GM12891 (cell line): ENCODE data around the gene SLC1A2.

Source experiments
- PAX5 ChIP-seq: IDR thresholded peaks from 2 replicates; pipeline ENCODE4 v1.6.1; 2011; ENCODE audit warnings: low read length, moderate library complexity, mild to moderate bottlenecking; ENCODE audit not compliant: insufficient read depth, severe bottlenecking
- POLR2A ChIP-seq: IDR thresholded peaks from 2 replicates; pipeline ENCODE4 v1.6.1; 2011; ENCODE audit warnings: low read depth, low read length, control low read depth
- POLR2AphosphoS5 ChIP-seq: IDR thresholded peaks from 2 replicates; pipeline ENCODE4 v1.6.1; 2011; ENCODE audit warnings: low read depth, low read length, control low read depth
- POU2F2 ChIP-seq: IDR thresholded peaks from 2 replicates; pipeline ENCODE4 v1.6.1; 2011; ENCODE audit warnings: low read depth, mild to moderate bottlenecking, control low read depth, low read length, moderate library complexity
- SPI1 ChIP-seq: IDR thresholded peaks from 2 replicates; pipeline ENCODE4 v1.6.1; 2011; ENCODE audit warnings: low read depth, low read length, control low read depth
- TAF1 ChIP-seq: IDR thresholded peaks from 2 replicates; pipeline ENCODE4 v1.6.1; 2011; ENCODE audit warnings: low read depth, low read length, control low read depth

GRCh38 chr11:35317253-35317652 lies 102.1 kb downstream of the SLC1A2 start:
- no peak for TF ChIP-seq POLR2A
- TF ChIP-seq POLR2AphosphoS5, result no peak
- TF ChIP-seq SPI1, result no peak
- TF ChIP-seq POU2F2, result no peak
- TF ChIP-seq TAF1, result no peak
- no peak for TF ChIP-seq PAX5
